K562 treated with DMSO at 1 percent for 24 hours (cell line): ENCODE data around the gene ZNF595. TPM values are rescaled to one million over a fixed set of nuclear protein-coding genes. Genes with fewer than 3 reads are reported as not detected.

Experiments used
- total RNA-seq: library from RNA; unstranded; fragments of 300-600 nt; gene quantifications from 2 replicates; pipeline ENCODE4 v1.2.3, GENCODE V29; 2022; ENCODE audit warnings: low read depth; ENCODE audit not compliant: insufficient read depth

ZNF595 gene
- total RNA-seq, result 210 and 212 TPM in 2 replicates

DNA sequence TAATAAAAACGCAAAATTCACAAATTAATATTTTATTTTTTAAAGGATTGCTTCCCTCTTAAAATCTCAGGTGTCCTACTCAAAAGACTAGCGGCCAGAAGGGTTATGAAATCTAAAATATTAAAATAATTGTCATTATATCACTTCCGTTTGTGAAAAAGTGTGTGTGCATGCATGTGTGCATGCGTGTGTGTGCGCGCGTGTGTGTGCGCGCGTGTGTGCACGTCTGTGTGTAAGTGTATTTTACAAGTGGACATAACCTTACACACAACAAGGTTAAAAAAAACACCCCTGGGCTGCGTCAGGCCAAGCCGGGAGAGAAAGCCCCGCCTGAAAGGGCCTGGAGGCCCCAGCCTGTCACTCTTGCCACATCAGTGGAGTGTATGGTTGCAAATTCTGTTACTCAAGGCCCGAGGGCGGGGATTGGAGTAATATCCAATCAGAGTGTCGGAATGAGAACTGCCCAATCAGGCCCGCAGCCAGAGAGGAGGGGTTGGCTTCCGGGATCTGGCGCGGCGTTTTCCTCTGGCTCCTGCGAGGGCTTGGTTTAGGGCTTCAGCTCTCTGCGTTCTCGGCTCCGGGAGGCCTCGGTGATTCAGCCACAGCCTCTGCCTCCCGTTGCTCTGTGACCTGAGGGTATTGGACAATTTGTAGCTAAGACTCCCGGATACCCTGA, at the start of gene ZNF595:
Gene ZNF595 (plus strand): TSS at position 518 of the 676 bp plus-strand sequence. CDS start 168 bp downstream, outside the sequence.

DNA sequence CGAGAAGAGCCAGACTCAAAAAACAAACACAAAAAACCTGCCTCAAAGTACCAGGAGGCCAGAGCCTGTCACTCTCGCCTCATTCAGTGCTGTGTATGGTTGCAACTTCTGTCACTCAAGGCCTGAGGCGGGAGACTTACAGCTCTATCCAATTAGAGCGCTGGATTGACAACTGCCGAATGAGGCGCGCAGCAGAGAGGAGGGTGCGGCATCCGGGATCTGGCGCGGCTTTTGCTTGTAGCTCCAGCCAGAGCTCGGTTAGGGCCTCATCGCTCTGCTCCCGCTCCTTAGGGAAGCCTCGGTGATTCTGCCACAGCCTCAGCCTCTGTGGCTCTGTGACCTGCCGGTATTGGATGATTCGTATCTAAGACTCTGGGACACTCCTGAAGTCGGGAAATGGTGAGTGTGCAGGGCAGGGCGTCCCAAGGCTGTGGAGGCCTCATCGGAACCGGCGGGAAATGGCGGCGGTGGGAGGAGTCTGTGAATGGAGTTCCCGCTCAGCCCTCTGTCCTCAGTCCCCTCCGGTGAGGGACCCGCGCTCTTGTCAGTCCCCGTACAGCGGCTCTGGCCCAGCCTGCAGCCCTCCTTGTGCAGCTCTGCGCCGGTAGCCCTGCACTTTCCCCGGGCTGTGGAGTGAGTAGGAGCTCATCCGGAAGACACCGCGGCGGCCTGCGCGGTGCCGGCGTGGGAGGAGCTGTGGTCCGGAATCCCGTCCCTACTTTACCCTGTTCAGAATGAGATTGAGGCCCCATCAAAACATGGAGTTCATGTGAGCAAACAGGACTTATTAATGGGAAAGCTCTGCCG, 71.4 kb downstream of the ZNF595 start, which contains the start of gene ZNF718:
Gene ZNF718 (plus strand): TSS at position 227 of the 807 bp plus-strand sequence. CDS start 170 bp downstream, at position 397.

Other genes starting within 250 kb of the ZNF595 start
- 3.7 TPM in 2 replicates for gene ZNF718, start 71.2 kb downstream of the ZNF595 start, total RNA-seq